GM21619 (cell line): Measurements from ENCODE around the gene PRRG2.
A peak's percentile ranks its signal among the peaks of the same experiment; 100 is the strongest.

Experiments used
- ATAC-seq: cut with Tn5 transposase; IDR thresholded peaks from one replicate; pipeline ENCODE4 v1.9.1; 2021; ENCODE audit not compliant: unreplicated experiment

The PRRG2 gene

DNA sequence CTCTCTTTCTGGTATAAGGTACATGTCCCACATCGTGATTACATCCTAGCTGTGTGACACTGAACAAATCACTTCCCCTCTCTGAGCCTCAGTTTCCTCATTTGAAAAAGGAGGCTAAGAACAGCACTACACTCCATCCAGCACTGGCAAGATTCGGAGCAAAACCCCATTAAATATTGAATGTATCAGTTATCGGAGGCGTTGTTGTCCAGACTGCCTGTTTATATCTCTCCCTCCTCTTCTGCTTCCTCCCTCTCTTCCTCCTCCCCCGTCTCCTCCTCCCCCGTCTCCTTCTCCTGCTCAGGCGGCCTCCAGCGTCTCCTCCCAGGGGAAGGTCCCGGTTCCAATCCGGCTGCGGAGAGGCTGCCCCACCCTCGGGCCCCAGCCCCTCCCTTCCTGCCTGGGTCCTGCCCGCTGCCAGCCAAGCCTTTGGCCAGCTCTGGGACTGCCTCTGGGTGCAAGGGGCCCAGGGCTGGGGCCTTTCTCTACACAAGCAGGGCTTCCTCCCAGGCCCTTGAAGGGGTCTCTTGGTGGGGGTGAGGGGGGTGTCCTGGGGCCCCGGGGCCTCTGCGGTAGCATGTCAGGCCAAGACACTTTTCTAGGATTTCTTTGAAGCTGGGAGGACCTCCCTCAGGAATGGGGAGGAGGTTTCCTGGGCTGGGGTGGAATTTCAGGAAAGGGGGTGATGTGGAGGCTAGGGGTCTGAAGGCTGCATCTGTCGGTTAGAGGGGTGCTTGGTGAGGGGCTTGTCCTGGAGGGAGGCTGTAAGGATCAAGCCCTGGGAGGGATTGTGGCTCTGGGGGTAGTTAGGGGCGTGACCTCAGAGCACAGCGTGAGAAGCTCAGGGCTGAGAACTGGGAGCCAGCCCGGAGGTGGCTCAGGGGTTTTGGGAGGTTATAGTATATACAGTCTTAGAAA is 57.0 kb downstream of the PRRG2 start:
- ATAC-seq = no peak

DNA sequence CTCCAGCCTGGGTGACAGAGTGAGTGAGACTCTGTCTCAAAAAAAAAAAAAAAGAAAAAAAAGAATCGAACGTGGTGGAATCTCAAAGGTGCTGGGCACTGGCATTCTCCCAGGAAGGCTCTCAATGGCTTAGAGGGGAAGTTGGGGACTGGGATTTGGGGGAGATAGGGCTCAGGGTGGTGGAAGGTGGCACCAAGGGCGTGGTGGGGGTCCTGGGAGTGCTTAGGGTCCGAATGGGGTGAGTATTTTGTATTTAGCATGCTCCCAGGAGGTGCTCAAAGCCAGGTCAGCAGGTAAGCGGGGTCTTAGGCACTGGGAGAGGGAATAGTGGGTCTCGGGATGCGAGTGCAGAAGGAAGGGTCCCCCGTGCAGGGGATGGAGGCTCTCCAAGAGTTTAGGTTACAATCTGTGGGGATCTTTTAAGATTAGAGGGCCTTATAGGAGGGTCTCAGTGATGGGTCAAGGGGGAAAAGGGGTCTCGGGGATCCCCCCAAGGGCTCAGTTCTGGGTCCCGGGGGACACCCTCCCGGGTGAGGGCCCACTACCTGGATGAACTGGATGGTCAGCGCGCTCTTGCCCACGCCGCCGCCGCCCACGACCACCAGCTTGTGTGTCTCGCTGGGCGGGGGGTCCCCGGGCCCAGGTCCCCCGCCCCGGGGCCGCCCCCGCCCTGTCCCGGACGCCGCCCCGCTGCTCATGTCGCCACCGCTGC is 58.4 kb downstream of the PRRG2 start:
- ATAC-seq = no peak

DNA sequence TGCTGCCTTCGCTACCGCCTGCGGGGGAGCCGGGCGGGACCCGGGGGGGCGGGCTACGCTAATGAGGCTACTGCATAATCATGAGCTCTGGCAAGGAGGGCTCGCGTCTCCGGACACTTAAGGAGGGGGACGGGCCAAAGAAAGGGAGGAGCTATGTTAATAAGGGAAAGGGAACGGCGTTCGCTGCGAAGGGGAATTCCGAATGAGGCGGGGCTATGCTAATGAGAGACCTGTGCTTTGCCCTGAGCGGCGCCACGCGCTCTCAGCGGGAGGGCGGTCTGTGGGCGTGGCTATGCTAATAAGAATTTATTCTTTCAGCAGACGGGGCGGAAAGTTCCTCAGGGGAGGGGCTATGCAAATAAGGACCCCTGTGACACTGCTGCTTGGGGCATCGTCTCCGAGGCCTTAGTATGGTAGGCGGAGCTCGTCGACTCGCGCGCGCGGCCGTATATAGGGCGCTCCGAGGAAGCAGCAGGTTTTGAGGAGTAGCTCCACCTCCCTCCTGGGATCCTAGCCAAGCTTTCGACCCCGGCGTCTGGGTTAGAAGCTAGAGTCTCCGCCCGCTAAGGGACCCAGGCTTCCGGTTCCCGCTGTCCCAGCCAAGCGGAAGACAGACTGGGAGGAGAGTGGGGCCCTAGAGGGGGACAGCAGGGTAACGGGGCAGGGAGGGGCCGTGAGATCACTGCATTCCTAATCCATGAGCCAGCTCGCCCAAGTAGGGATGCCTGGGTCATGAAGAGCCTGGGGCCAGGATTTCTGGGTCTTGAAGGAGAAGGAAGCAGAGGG is 59.2 kb downstream of the PRRG2 start, which contains the start of gene RRAS:
Gene RRAS (minus strand): TSS at position 31 of the 786 bp plus-strand sequence. CDS start 45 bp downstream, outside the sequence.
- peak; percentile 51 for ATAC-seq
